Urinary bladder (tissue), 4 donors: ENCODE data around the gene ASCC3. TPM values are rescaled to one million over a fixed set of nuclear protein-coding genes. Genes with fewer than 3 reads are reported as not detected.

Experiments
- DNase-seq: peaks from one replicate; pipeline ENCODE4 v3.0.0-alpha.2; 2015; ENCODE audit errors: extremely low spot score
- H3K27ac ChIP-seq: one replicate; pipeline ENCODE4 v1.5.1; 2013; ENCODE audit warnings: low read depth, mild to moderate bottlenecking, moderate library complexity
- H3K36me3 ChIP-seq: one replicate; pipeline ENCODE4 v1.6.1; 2013; ENCODE audit warnings: mild to moderate bottlenecking, moderate library complexity; ENCODE audit not compliant: insufficient read depth
- H3K4me1 ChIP-seq: one replicate; pipeline ENCODE4 v1.6.1; 2013; ENCODE audit warnings: mild to moderate bottlenecking, moderate library complexity; ENCODE audit not compliant: insufficient read depth
- H3K4me3 ChIP-seq: one replicate; pipeline ENCODE4 v1.5.1; 2013; ENCODE audit warnings: low read depth, low read length
- WGBS: extraction: QIAGEN DNeasy Blood & Tissue Kit; methylation state at CpG from one replicate; pipeline ENCODE4 v1.1.7; 2013; 5-methylcytosine and 5-hydroxymethylcytosine counted together
- polyA plus RNA-seq: library from polyadenylated mRNA; stranded (reverse); fragments of 200-250 nt; gene quantifications from one replicate; pipeline ENCODE4 v1.2.3, GENCODE V29; 2013
- total RNA-seq: library from RNA; depleted of rRNA; stranded (reverse); fragments of >200 nt; gene quantifications from one replicate; pipeline ENCODE4 v1.2.3, GENCODE V29; 2014
- donor health status: healthy with polysubstance abuse.
- donor health status: healthy.

Gene ASCC3
- total and polyA plus RNA-seq, 2 donors: 12.3 to 89.5 TPM

DNA sequence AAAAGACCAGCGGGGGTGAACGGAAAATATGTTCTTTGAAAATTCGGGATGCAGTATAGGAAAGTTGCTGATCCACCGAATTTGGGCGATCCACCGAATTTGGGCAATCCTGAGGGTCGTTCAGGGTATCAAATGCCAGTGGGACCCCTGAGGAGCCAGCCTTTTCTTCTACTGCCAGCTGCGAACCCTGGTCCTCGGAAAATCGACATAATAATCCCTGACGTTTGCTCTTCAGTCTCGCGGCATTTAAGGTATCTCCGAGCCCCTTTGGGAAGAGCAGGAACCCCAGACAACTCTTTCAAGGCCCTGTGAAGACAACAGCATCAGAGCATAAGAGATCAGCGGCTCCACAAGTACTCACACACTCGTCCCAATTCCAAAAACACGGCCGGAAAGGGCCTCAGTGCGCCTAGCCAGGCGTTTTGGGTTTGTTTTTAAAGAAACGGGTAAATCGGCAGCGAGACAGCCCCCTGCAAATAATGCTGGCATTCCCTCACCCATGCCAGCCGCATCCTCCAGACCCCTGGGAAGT lies 417.4 kb downstream of the ASCC3 start:
- WGBS: 6% methylated on average over 24 of the region's 24 CpGs
- no peak overlapping the region for H3K4me3 ChIP-seq

DNA sequence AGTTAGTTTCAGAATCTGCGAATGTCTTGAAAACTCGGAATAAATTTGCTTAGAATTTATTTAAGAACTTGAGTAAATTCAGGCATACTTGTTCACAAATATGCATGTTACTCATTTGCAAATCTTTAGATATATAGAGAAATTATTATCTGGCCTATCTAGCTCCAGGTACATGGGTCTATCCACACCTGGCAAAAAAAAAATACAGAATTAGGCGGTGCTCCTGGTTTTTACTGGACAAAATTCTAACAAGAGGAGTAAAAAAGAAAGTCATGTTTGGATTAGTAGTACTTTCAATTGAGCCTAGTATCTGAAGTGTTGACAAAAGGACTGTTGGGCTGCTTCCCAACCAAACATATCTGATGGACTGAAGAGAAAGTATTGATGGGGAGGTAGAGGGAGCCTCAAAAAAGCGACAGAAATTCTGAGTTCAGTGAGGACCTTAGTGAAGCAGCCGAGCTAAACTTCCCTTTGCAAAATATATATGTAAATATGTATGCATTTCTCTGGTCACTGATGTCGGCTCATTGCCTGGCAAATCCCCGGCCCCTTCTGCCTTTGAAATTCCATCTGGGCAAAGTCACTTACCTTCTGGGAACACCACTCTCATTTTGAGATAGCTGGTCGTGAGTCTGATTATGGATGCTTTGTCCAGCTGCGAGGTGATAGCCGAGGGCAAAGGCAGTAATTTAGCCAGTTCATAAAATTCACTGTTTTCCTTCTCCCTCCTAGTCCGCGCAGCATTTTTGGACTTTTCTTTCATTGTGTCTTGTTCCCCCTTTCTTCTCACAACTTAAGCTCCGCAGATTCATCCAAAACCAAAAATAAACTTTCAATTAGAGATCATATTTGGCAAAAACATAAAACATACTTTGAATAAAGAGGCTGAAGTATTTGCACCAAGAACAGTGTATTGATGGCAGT lies 418.2 kb downstream of the ASCC3 start:
- 10% methylated on average over 13 of the region's 13 CpGs for WGBS
- Histone ChIP-seq H3K4me3 (no peak overlapping the region), H3K4me1 (no peaks in the 10 kb centered on the region), H3K36me3 (no peaks in the 10 kb centered on the region), H3K27ac (no peak overlapping the region)
- DNase-seq: no peak

More for the DNA sequence above, 417.4 kb downstream of the ASCC3 start:
- H3K4me1 ChIP-seq: no peaks in the 10 kb centered on the region
- no peak for DNase-seq
- H3K27ac ChIP-seq: no peak overlapping the region
- H3K36me3 ChIP-seq: no peaks in the 10 kb centered on the region

DNA sequence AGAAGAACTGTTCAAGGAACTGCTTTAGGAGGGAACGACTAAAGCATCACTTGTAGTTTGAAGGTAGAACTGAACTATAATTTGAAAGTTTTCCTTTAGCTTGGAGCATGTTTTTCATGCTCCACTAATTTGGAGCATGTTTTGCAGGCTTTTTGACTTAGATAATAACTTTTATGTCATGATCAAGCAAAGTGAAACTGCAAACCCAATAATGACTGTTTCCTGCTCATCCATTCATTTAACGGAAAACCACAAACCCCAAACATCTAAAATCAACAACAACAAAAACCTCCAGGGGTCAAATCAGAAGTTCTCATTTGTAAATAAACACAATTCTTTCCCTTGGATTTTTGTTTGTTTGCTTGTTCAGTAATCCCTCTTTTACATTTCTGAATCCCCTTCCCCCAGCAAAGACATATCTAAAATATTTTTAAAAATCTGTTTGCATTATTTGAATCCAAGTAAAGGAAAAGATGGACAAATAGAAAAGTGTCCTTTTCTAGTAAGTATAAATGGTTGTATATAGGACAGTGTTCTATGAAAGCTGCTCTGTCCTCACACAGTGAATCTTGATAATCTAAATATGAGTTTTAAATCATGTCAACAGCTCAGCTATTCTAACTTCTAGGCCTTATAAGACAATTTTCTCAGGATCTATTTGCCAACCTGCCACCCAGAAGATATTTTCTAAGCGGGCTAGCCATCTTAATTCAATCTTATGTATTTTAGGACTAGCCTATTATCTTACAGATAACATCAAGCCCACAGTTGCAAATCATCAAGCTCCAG lies 419.0 kb downstream of the ASCC3 start:
- Histone ChIP-seq H3K4me3 (no peak overlapping the region), H3K36me3 (no peaks in the 10 kb centered on the region), H3K4me1 (no peaks in the 10 kb centered on the region), H3K27ac (no peak overlapping the region)
- 8% methylated on average over 3 of the region's 3 CpGs for WGBS
- DNase-seq: no peak

DNA sequence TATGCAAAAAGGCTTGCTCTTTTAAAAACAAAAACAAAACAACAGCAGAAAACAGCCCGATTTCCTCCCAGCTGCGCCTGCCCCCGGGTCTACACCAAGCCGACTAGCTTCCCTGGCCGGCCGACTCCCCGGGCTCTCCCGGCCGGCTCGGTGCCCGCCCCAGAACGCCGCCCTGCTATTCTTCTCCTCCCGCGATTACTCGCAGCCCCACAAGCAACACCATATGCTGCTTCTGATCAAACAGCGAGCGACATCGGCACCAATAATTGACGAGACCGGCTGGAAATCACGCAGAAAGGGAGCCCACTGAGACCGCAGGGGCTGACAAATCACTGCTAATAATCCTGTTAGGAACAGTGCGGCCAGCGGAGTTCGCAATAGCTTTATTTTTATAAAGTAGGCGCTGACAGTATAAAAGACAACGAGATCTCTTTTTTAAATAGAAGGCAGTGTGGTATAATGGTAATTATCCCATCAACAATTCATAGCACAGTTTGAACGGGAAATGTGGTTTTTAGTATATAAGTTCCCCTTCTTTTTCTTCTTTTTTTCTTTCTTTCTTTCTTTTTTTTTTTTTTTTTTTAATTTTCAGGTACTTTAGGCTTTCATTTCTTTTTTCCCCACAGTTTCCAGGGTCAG lies 419.7 kb downstream of the ASCC3 start:
- Histone ChIP-seq H3K4me1 (no peaks in the 10 kb centered on the region), H3K27ac (no peak overlapping the region), H3K36me3 (no peaks in the 10 kb centered on the region), H3K4me3 (no peak overlapping the region)
- no peak for DNase-seq
- 6% methylated on average over 29 of the region's 29 CpGs for WGBS

DNA sequence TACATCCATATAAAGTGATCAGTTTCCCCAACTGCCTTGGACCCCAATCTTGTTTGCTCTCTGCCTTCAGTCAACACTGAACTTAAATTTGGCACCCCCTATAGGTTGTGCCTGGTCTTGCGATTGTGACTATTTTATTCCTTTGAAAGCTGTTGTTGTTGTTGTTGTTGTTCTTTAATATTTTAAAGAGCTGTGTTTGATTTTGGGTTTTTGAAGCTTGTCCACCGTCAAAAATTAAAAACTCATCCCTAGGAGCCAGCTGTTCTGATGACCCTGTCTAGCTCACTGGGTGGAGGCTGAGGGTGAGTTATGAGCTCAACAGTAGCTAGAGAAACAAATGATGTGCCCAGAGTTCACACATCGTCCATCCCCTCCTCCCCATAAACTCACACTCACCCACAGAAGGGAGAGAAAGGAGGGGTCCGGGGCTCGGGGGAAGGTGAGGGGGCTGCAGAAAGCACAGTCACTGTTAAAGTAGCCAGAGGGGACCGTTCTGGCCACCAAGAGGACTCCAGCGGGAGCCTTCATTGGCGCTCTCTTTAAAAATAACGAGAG lies 420.4 kb downstream of the ASCC3 start:
- DNase-seq: no peak
- Histone ChIP-seq H3K36me3 (no peaks in the 10 kb centered on the region), H3K4me1 (no peaks in the 10 kb centered on the region), H3K4me3 (no peak overlapping the region), H3K27ac (no peak overlapping the region)
- 8% methylated on average over 9 of the region's 9 CpGs for WGBS

DNA sequence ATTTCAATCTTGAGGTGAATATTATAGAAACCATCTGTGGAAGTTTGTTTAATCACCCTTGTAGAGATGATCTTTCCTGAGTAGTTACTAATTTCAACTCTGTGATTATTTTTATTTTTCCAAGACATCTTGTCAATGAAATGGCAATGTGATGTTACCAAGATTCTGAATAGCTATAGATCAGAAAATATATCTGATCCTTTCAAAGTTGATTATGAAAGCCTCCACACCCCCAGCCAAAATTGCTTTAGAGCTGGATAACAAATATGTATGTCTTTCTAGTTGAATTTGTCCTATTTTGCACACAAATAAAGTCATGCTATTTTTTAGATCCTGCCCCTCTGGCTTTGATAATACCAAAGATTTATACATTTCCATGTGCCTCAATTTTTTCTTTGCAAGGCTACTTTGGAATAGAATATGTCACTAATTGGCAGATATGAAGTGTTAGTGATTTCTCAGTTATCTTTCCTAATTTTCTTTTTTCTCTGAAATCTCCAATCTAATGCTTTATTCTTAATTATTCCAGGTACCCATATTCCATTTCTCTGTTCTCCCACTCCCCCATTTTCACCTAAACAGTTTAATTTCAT lies 421.4 kb downstream of the ASCC3 start:
- Histone ChIP-seq H3K4me1 (no peaks in the 10 kb centered on the region), H3K4me3 (no peak overlapping the region), H3K27ac (no peak overlapping the region), H3K36me3 (no peaks in the 10 kb centered on the region)
- no peak for DNase-seq

DNA sequence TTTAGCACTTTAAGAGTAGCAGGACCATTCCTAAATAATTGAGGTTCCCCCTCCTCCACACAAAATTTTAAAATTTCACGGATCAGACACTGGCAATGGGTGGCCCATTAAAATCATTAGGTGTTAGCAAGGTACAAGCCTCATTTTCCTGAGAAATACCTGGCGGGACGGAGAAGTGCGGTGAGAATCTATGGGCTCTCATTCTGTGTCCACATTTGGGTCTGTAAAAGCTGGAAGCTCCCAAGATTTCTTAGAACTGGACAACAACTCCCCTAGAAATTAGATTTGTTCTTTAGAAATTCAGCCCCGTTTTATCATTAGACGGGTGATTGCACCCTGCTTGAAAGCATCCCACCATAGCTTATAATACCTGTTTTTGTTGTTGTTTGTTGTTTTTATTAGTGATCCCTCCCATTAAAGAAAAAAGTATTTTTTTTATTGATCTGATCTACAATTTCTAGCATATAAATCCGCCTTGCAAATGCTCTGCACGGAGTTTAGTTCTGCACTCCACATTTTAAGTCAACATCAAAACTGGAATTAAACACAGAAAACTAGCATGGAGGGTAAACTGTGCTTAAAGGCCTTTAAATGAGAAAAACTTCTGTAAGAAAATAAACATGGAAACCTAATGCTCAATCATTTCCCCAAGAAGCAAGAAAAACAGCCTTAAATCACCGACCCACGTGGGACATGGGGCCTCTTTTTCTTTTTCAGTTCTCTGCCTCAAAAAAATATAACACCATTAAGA lies 422.1 kb downstream of the ASCC3 start:
- H3K4me1 ChIP-seq: no peaks in the 10 kb centered on the region
- no peak for DNase-seq
- H3K36me3 ChIP-seq: no peaks in the 10 kb centered on the region
- H3K4me3 ChIP-seq: no peak overlapping the region
- no peak overlapping the region for H3K27ac ChIP-seq
- 16% methylated on average over 10 of the region's 10 CpGs for WGBS
